Upper lobe of left lung (tissue), 6 donors: Measurements from ENCODE around the gene POR. TPM values are rescaled to one million over a fixed set of nuclear protein-coding genes. Genes with fewer than 3 reads are reported as not detected.

Experiments
- ATAC-seq, 2 donors: fragments of 200-7000 bp; cut with Tn5 transposase; one replicate each; pipeline ENCODE4 v1.9.1; 2022; ENCODE audit warnings: mild to moderate bottlenecking in 2 of 2, moderate library complexity in 2 of 2; ENCODE audit not compliant: low FRiP score in 2 of 2
- DNase-seq, 2 donors: peaks; one replicate each; pipeline ENCODE4 v3.0.0-alpha.2; 2019 to 2020
- H3K27ac ChIP-seq, 4 donors: fragments of 200-600 bp; sonication (generic); one replicate each; pipeline ENCODE4 v1.5.1; 2016 to 2019
- H3K27me3 ChIP-seq, 4 donors: fragments of 200-600 bp; sonication (generic); one replicate each; pipeline ENCODE4 v1.5.1; 2017 to 2019
- H3K36me3 ChIP-seq, 4 donors: fragments of 200-600 bp; sonication (generic); one replicate each; pipeline ENCODE4 v1.5.1; 2016 to 2019
- H3K4me1 ChIP-seq, 4 donors: fragments of 200-600 bp; sonication (generic); one replicate each; pipeline ENCODE4 v1.5.1; 2018 to 2019
- H3K4me3 ChIP-seq, 4 donors: fragments of 200-600 bp; sonication (generic); one replicate each; pipeline ENCODE4 v1.5.1; 2017 to 2019; ENCODE audit warnings: mild to moderate bottlenecking in 2 of 4, moderate library complexity in 1 of 4
- H3K9me3 ChIP-seq, 4 donors: fragments of 200-600 bp; sonication (generic); one replicate each; pipeline ENCODE4 v1.5.1; 2018 to 2019
- CTCF ChIP-seq, 6 experiments: fragments of 450-650 bp in 4 of 6; fragments of 200-600 bp in 2 of 6; sonication (generic) in 2 of 6; IDR thresholded peaks; one replicate each; pipeline ENCODE4 v1.5.1; 2016 to 2019; ENCODE audit warnings: antibody characterized with exemption in 6 of 6
- EP300 ChIP-seq, 4 donors: sonication (generic); formaldehyde crosslinking; IDR thresholded peaks; one replicate each; pipeline ENCODE4 v1.5.1; 2017; ENCODE audit warnings: antibody characterized with exemption in 4 of 4, control low read depth in 2 of 4
- POLR2A ChIP-seq, 4 donors: fragments of 450-650 bp; IDR thresholded peaks; one replicate each; pipeline ENCODE4 v1.5.1; 2016 to 2017; ENCODE audit warnings: antibody characterized with exemption in 4 of 4, mild to moderate bottlenecking in 2 of 4
- POLR2AphosphoS5 ChIP-seq, 2 donors: sonication (generic); formaldehyde crosslinking; IDR thresholded peaks; one replicate each; pipeline ENCODE4 v1.5.1; 2017; ENCODE audit warnings: antibody characterized with exemption in 2 of 2
- WGBS, 2 donors: methylation state at CpG; one replicate each; pipeline ENCODE4 v1.1.5; 2017 to 2018; 5-methylcytosine and 5-hydroxymethylcytosine counted together
- total RNA-seq, 6 donors: library from RNA; depleted of rRNA in 4 of 6; stranded (reverse); fragments of >200 nt in 4 of 6; gene quantifications; one replicate each; pipeline versions ENCODE4 v1.1.0 to v1.2.1, GENCODE V29; 2016 to 2021
- donor health status: DM: no; HTN: no; CAD: no; lungs with moderate emphysema.
- donor health status: DM: no; HTN: yes; CAD: no; lungs with severe emphysema.

The POR gene
- total RNA-seq, 6 donors from 2014 or later = 107 to 257 (median 194) TPM

GRCh38 chr7:75920431-75921161 lies 5.6 kb downstream of the POR start:
- Histone ChIP-seq H3K9me3 (no peaks in the 10 kb centered on the region), H3K4me3 (no peak overlapping the region), H3K36me3 (no peaks in the 10 kb centered on the region), H3K4me1 (peaks cover 5 to 67% (median 43%) of the 10 kb centered on the region in 4 donors), H3K27me3 (no peaks in the 10 kb centered on the region), H3K27ac (peak overlapping the region in 1 of 4 donors; percentile 20)
- WGBS, 2 donors = 84 to 95% methylated on average over 19 of the region's 19 CpGs
- DNase-seq = no peak
- no peak for ATAC-seq
- no peak for TF ChIP-seq EP300 (IDR thresholded peaks at IDR 0.05)

- Histone ChIP-seq H3K9me3 (no peaks in the 10 kb centered on the region), H3K27ac (no peak overlapping the region), H3K4me3 (no peak overlapping the region), H3K36me3 (no peaks in the 10 kb centered on the region), H3K4me1 (peaks cover 5 to 60% (median 36%) of the 10 kb centered on the region in 4 donors), H3K27me3 (no peaks in the 10 kb centered on the region)
- WGBS, 2 donors = 76 to 80% methylated on average over 14 of the region's 14 CpGs
- ATAC-seq (no peak), DNase-seq (no peak)
- TF ChIP-seq POLR2AphosphoS5 (IDR thresholded peaks at IDR 0.05) = no peak
- no peak for TF ChIP-seq CTCF (IDR thresholded peaks at IDR 0.05)
- no peak for TF ChIP-seq EP300 (IDR thresholded peaks at IDR 0.05)
- TF ChIP-seq POLR2A (IDR thresholded peaks at IDR 0.05) = no peak
Observed at GRCh38 chr7:75921479-75921878, 6.5 kb downstream of the POR start.

GRCh38 chr7:75922966-75923603 lies 8.1 kb downstream of the POR start:
- no peak for ATAC-seq
- no peak overlapping the region for H3K27ac ChIP-seq
- H3K36me3 ChIP-seq = no peaks in the 10 kb centered on the region
- WGBS, 2 donors = 83 to 85% methylated on average over 9 of the region's 9 CpGs
- no peaks in the 10 kb centered on the region for H3K9me3 ChIP-seq
- no peaks in the 10 kb centered on the region for H3K27me3 ChIP-seq
- TF ChIP-seq EP300 (IDR thresholded peaks at IDR 0.05) (no peak), POLR2A (IDR thresholded peaks at IDR 0.05) (no peak), CTCF (IDR thresholded peaks at IDR 0.05) (no peak), POLR2AphosphoS5 (IDR thresholded peaks at IDR 0.05) (no peak)
- H3K4me1 ChIP-seq = peaks cover 4 to 48% (median 22%) of the 10 kb centered on the region in 4 donors
- H3K4me3 ChIP-seq = no peak overlapping the region
- DNase-seq = no peak

GRCh38 chr7:75924256-75924655 lies 9.3 kb downstream of the POR start:
- Histone ChIP-seq H3K4me1 (peaks cover 0 to 36% (median 14%) of the 10 kb centered on the region in 4 donors), H3K9me3 (no peaks in the 10 kb centered on the region), H3K36me3 (peaks cover 0 to 7% (median 0%) of the 10 kb centered on the region in 4 donors), H3K27ac (no peak overlapping the region), H3K4me3 (no peak overlapping the region), H3K27me3 (no peaks in the 10 kb centered on the region)
- DNase-seq = no peak
- TF ChIP-seq POLR2A (IDR thresholded peaks at IDR 0.05) = no peak
- TF ChIP-seq POLR2AphosphoS5 (IDR thresholded peaks at IDR 0.05) = no peak
- TF ChIP-seq CTCF (IDR thresholded peaks at IDR 0.05) = no peak
- TF ChIP-seq EP300 (IDR thresholded peaks at IDR 0.05) = no peak
- WGBS, 2 donors = 89 to 95% methylated on average over 2 of the region's 2 CpGs
- ATAC-seq = no peak

- no peaks in the 10 kb centered on the region for H3K9me3 ChIP-seq
- no peak overlapping the region for H3K4me3 ChIP-seq
- peaks cover 0 to 30% (median 14%) of the 10 kb centered on the region in 4 donors for H3K4me1 ChIP-seq
- ATAC-seq = peak in 1 of 2 donors; percentile 61
- peak overlapping the region in 1 of 4 donors; percentile 24 for H3K27ac ChIP-seq
- WGBS, 2 donors = 74 to 100% methylated on average over 2 of the region's 2 CpGs
- no peaks in the 10 kb centered on the region for H3K27me3 ChIP-seq
- DNase-seq = no peak
- H3K36me3 ChIP-seq = peaks cover 0 to 7% (median 0%) of the 10 kb centered on the region in 4 donors
- TF ChIP-seq EP300 (IDR thresholded peaks at IDR 0.05) (no peak), POLR2AphosphoS5 (IDR thresholded peaks at IDR 0.05) (no peak), CTCF (IDR thresholded peaks at IDR 0.05) (no peak), POLR2A (IDR thresholded peaks at IDR 0.05) (no peak)
Observed at GRCh38 chr7:75924889-75925288, 9.9 kb downstream of the POR start.
